H54 (cell line): ENCODE data around the gene RASA3.
"Not testable (repeated sequence)": the region's sequence is repeated elsewhere in the genome, so short reads cannot be mapped to it uniquely, and the experiment has no call there.

Experiments
- DNase-seq: peaks from one replicate; pipeline ENCODE4 v3.0.0; 2011; ENCODE audit warnings: low spot score, mixed read lengths; ENCODE audit not compliant: insufficient read length
- FAIRE-seq: peaks from 3 replicates; lab custom pipeline; 2011; peaks lifted over from hg19 to GRCh38; lab: Jason Lieb, UNC
- POLR2A ChIP-seq: IDR thresholded peaks from 2 replicates; pipeline ENCODE4 v1.6.1; 2011; ENCODE audit warnings: low read depth, mild to moderate bottlenecking, low read length

RASA3 gene

GRCh38 chr13:113997845-113998751 lies 134.3 kb downstream of the RASA3 start:
- FAIRE-seq (no peak), DNase-seq (no peak)
- no peak for TF ChIP-seq POLR2A

GRCh38 chr13:113996912-113997745 lies 135.3 kb downstream of the RASA3 start:
- no peak for FAIRE-seq
- TF ChIP-seq POLR2A: no peak

DNA sequence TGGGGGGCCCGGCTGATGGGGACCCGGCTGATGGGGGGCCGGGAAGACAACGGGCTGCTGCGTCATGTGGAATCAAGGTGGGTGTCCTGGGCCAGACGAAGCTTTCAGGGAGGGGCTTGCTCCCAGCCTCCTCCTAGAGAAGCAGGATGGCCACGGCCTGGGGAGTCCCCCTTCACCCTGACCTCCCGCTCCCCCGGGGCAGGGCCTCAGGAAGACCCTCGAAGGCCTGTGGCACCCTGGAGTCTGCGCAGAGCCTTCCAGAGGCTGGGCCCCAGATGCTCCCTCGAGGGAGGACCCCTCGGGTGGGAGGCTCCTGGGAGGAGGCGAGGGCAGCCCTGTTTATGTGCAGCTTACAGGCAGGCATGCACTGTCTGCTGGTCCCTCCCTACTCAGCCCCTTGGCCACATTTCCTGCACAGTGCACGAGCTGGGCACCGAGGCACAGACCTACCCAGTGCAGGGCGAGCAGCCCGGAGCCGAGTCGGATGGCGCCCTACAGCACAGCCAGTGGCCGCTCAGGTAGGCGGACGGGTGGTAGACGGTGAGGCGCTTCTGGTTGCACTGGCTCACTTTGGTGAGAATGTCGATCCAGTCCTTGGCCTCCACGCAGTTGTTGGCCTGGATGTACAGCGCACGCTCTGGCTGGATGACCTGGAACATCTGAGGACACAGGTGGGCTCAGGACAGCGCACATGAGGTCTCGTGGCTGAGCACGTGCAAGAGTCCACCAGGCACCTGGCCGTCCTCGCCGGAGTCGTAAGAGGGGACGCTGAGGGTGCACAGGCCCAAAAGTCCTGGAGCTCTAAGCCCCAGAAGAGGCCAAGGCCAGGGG lies 136.1 kb downstream of the RASA3 start:
- FAIRE-seq (no peak), DNase-seq (no peak)
- no peak for TF ChIP-seq POLR2A

More at GRCh38 chr13:113996912-113997745, 135.3 kb downstream of the RASA3 start:
- DNase-seq: no peak

GRCh38 chr13:113995051-113995601 lies 137.3 kb downstream of the RASA3 start:
- TF ChIP-seq POLR2A: no peak
- DNase-seq (no peak), FAIRE-seq (no peak)

DNA sequence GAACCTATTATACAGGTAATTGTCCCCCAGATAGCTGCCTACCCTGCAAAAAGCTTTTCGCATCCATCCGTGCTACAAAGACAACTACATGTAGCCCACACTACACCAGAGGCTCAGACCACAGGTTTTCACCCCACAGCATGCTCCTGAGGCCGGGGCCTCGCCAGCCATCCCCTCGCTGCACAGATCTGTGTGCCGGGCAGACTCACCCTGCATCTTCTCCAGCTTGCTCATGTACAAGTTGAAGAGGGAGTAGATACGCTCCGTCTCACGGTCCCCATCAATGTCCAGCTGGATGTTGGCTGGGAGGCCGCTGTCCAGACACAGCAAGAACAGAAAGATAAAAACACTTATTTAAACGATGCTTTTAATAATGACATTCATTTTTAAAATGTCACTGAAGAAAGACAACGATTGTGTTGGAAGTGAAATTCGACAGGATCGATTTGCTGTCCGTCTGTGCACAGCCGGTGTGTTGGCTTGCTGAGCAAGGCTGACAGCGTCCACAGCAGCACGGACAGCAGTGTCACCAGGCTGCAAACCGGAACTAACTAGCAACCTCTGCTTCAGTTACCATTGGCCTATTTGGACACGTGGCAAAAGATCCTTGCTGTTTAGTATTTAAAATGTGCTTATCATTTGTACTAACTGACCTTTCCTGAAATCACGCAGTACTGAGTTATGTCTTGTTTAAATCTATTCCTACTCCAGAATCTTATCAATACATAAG lies 140.0 kb downstream of the RASA3 start:
- DNase-seq (no peak), FAIRE-seq (no peak)
- TF ChIP-seq POLR2A: no peak

- TF ChIP-seq POLR2A: no peak
Observed at GRCh38 chr13:113991676-113992179, 140.7 kb downstream of the RASA3 start.

DNA sequence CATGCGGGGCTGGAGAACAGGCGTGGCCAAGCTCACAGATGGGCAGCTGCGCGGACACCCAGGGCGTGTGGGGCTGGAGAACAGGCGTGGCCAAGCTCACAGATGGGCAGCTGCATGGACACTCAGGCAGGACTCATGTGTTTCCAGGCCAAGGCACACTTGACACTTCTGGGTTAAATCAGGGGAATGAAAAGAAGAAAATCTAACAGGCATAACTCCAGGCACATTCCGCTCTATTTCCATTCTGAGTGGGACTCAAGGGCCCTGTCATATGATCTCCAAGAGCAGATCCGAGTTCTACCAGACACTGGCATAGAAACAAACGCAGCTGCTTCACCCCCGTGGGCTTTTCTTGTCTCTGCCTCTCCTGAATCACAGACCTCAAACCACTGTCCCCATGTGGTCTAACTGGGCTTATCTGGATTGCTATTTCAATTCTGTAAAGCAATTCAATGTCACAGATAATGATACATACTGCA lies 141.2 kb downstream of the RASA3 start:
- TF ChIP-seq POLR2A: no peak
- DNase-seq: no peak
- no peak for FAIRE-seq

More at GRCh38 chr13:113991676-113992179, 140.7 kb downstream of the RASA3 start:
- no peak for DNase-seq
- no peak for FAIRE-seq

- FAIRE-seq (no peak), DNase-seq (no peak)
- TF ChIP-seq POLR2A: no peak
Observed at GRCh38 chr13:113990321-113990837, 142.0 kb downstream of the RASA3 start.

DNA sequence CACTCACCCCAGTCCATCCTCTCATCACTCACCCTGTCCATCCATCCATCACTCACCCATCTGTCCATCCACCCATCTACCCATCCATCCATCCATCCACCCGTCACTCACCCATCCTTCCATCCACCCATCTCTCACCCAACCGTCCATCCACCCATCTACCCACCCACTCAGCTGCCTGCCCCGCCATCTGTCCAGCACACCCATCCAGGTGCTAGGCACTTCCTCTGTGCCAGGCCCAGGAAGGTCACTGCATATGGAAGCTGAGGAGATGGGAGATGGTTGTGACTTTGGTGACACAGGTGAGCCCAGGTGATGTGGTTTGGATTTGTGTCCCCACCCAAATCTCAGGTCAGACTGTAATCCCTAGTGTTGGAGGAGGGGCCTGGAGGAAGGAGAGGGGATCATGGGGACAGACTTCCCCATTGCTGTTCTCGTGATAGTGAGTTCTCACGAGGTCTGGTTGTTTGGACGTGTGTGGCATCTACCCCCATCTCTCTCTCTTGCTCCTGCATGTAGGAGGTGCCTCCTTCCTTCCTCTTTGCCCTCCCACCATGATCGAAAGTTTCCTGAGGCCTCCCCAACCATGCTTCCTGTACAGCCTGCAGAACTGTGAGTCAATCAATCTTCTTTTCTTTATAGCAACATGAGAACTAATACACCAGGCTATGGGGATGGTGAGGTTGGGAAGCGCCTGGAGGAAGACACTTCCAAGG lies 142.7 kb downstream of the RASA3 start:
- DNase-seq: no peak
- no peak for FAIRE-seq
- no peak for TF ChIP-seq POLR2A

DNA sequence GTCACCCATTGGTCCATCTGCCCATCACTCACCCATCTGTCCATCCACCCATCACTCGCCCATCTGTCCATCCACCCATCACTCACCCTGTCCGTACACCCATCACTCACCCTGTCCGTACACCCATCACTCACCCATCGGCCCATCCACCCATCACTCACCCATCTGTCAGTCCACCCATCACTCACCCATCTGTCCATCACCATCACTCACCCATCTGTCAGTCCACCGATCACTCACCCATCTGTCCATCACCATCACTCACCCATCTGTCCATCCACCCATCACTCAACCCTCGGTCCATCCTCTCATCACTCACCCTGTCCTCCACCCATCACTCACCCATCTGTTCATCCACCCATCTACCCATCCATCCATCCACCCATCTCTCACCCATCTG lies 143.6 kb downstream of the RASA3 start:
- FAIRE-seq, DNase-seq: not testable (repeated sequence)

- FAIRE-seq (no peak), DNase-seq (no peak)
- TF ChIP-seq POLR2A: no peak
Observed at GRCh38 chr13:113982296-113982661, 150.1 kb downstream of the RASA3 start.
